Trophoblast cell (in vitro differentiated cells and primary cell): ENCODE results near the gene KATNBL1.

Source experiments
- DNase-seq, 2 donors: peaks; one replicate each; pipeline ENCODE4 v3.0.0-alpha.2; 2016
- H2AFZ ChIP-seq: 2 replicates; pipeline ENCODE4 v1.6.1; 2013; ENCODE audit warnings: low read length, moderate library complexity, mild to moderate bottlenecking; ENCODE audit not compliant: insufficient read depth, poor library complexity
- H2AK5ac ChIP-seq: 2 replicates; pipeline ENCODE4 v1.6.1; 2013; ENCODE audit warnings: mild to moderate bottlenecking, low read length
- H2BK120ac ChIP-seq: 2 replicates; pipeline ENCODE4 v1.6.1; 2013; ENCODE audit warnings: low read length, mild to moderate bottlenecking, moderate library complexity; ENCODE audit not compliant: insufficient read depth, poor library complexity
- H2BK12ac ChIP-seq: 2 replicates; pipeline ENCODE4 v1.6.1; 2013; ENCODE audit warnings: mild to moderate bottlenecking, low read length, moderate library complexity
- H2BK5ac ChIP-seq: 2 replicates; pipeline ENCODE4 v1.6.1; 2013; ENCODE audit warnings: low read length, low read depth, moderate library complexity, mild to moderate bottlenecking; ENCODE audit not compliant: poor library complexity
- H3K14ac ChIP-seq: 2 replicates; pipeline ENCODE4 v1.6.1; 2013; ENCODE audit warnings: mild to moderate bottlenecking, low read length
- H3K18ac ChIP-seq: 2 replicates; pipeline ENCODE4 v1.6.1; 2013; ENCODE audit warnings: mild to moderate bottlenecking, low read length
- H3K23ac ChIP-seq: 2 replicates; pipeline ENCODE4 v1.6.1; 2013; ENCODE audit warnings: low read length
- H3K27ac ChIP-seq: 2 replicates; pipeline ENCODE4 v1.5.1; 2013; ENCODE audit warnings: low read depth, mild to moderate bottlenecking, inconsistent platforms, low read length, moderate library complexity
- H3K27me3 ChIP-seq: 2 replicates; pipeline ENCODE4 v1.6.1; 2013; ENCODE audit warnings: inconsistent platforms, mild to moderate bottlenecking, low read length, moderate library complexity; ENCODE audit not compliant: insufficient read depth
- H3K36me3 ChIP-seq, 2 experiments: 1 replicate in 1 of 2; 2 replicates in 1 of 2; pipeline ENCODE4 v1.6.1; 2013; ENCODE audit warnings: low read length in 2 of 2, mild to moderate bottlenecking in 2 of 2, moderate library complexity in 1 of 2; ENCODE audit not compliant: insufficient read depth in 2 of 2, control insufficient read depth in 1 of 2
- H3K4ac ChIP-seq: 2 replicates; pipeline ENCODE4 v1.6.1; 2013; ENCODE audit warnings: low read depth, mild to moderate bottlenecking, low read length, moderate library complexity
- H3K4me1 ChIP-seq, 2 experiments: 1 replicate in 1 of 2; 2 replicates in 1 of 2; pipeline ENCODE4 v1.6.1; 2013; ENCODE audit warnings: low read length in 2 of 2, mild to moderate bottlenecking in 2 of 2, moderate library complexity in 1 of 2; ENCODE audit not compliant: insufficient read depth in 2 of 2, control insufficient read depth in 1 of 2
- H3K4me2 ChIP-seq: 2 replicates; pipeline ENCODE4 v1.6.1; 2013; ENCODE audit warnings: inconsistent platforms, mild to moderate bottlenecking, low read length, moderate library complexity
- H3K4me3 ChIP-seq: 2 replicates; pipeline ENCODE4 v1.5.1; 2013; ENCODE audit warnings: mild to moderate bottlenecking, low read depth, low read length, inconsistent platforms
- H3K79me1 ChIP-seq: one replicate; pipeline ENCODE4 v1.6.1; 2013; ENCODE audit warnings: low read length
- H3K79me2 ChIP-seq: 2 replicates; pipeline ENCODE4 v1.6.1; 2013; ENCODE audit warnings: low read length, mild to moderate bottlenecking; ENCODE audit not compliant: control insufficient read depth, insufficient read depth, poor library complexity
- H3K9ac ChIP-seq: 2 replicates; pipeline ENCODE4 v1.6.1; 2013; ENCODE audit warnings: mild to moderate bottlenecking, low read length
- H3K9me3 ChIP-seq: 2 replicates; pipeline ENCODE4 v1.6.1; 2013; ENCODE audit warnings: low read depth, mild to moderate bottlenecking, control low read depth, inconsistent platforms, low read length; ENCODE audit not compliant: insufficient read depth
- H4K12ac ChIP-seq: 2 replicates; pipeline ENCODE4 v1.6.1; 2013; ENCODE audit warnings: low read depth, mild to moderate bottlenecking, low read length, moderate library complexity
- H4K8ac ChIP-seq: 2 replicates; pipeline ENCODE4 v1.6.1; 2013; ENCODE audit warnings: low read depth, mild to moderate bottlenecking, low read length, moderate library complexity
- H4K91ac ChIP-seq: one replicate; pipeline ENCODE4 v1.6.1; 2013; ENCODE audit warnings: low read depth, mild to moderate bottlenecking, low read length, moderate library complexity
- WGBS: extraction: QIAGEN DNeasy Blood & Tissue Kit; methylation state at CpG from one replicate; pipeline ENCODE4 v1.1.7; 2013; ENCODE audit warnings: missing lambda C conversion rate; ENCODE audit not compliant: insufficient read length, insufficient coverage; ENCODE audit errors: extremely low coverage; 5-methylcytosine and 5-hydroxymethylcytosine counted together

The KATNBL1 gene

DNA sequence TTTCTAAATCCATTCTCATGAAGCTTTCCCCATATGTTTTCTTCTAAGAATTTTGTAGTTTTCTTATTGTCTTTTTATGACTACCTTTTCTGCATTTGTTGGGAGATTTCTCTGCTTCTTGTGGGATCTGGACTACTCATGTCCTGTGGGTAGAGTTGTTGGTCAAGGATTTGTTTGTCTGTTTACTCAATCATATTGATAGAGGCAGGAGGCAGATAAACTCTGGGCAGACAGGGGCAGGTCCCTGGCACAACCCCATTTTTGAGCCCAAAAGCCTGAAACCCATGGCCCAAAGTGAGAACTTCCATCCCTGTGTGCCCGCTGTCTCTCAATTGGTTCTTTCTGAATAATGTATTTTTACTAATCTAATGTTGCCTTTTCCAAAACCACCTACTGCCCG is 95.7 kb downstream of the KATNBL1 start:
- no peak overlapping the region for H4K91ac ChIP-seq
- no peak overlapping the region for H2BK120ac ChIP-seq
- H3K27ac ChIP-seq, result no peak overlapping the region
- H3K9me3 ChIP-seq, result no peaks in the 10 kb centered on the region
- WGBS, result no CpG with 5 or more reads among the region's 2 CpGs
- no peak for DNase-seq
- H3K79me1 ChIP-seq, result peaks cover 5% of the 10 kb centered on the region
- no peak overlapping the region for H3K4me2 ChIP-seq
- no peak overlapping the region for H3K4ac ChIP-seq
- H3K4me1 ChIP-seq, result peaks cover 0 to 2% of the 10 kb centered on the region in 2 experiments
- no peak overlapping the region for H3K18ac ChIP-seq
- H4K12ac ChIP-seq, result no peak overlapping the region
- no peak overlapping the region for H4K8ac ChIP-seq
- no peak overlapping the region for H3K9ac ChIP-seq
- H3K79me2 ChIP-seq, result no peaks in the 10 kb centered on the region
- H3K36me3 ChIP-seq, result no peaks in the 10 kb centered on the region
- no peaks in the 10 kb centered on the region for H3K27me3 ChIP-seq
- no peak overlapping the region for H3K23ac ChIP-seq
- no peak overlapping the region for H2BK5ac ChIP-seq
- no peak overlapping the region for H2AFZ ChIP-seq
- H3K4me3 ChIP-seq, result no peak overlapping the region
- H3K14ac ChIP-seq, result no peak overlapping the region
- H2BK12ac ChIP-seq, result no peak overlapping the region
- no peak overlapping the region for H2AK5ac ChIP-seq

GRCh38 chr15:34111488-34111887 is 98.4 kb downstream of the KATNBL1 start:
- no peak overlapping the region for H3K18ac ChIP-seq
- no peak overlapping the region for H3K14ac ChIP-seq
- no peaks in the 10 kb centered on the region for H3K79me1 ChIP-seq
- H3K9ac ChIP-seq, result no peak overlapping the region
- H4K91ac ChIP-seq, result no peak overlapping the region
- WGBS, result no CpG with 5 or more reads among the region's 6 CpGs
- H3K27ac ChIP-seq, result no peak overlapping the region
- H3K4me1 ChIP-seq, result peaks cover 0 to 2% of the 10 kb centered on the region in 2 experiments
- H3K79me2 ChIP-seq, result no peaks in the 10 kb centered on the region
- H3K4me3 ChIP-seq, result no peak overlapping the region
- no peak overlapping the region for H2BK120ac ChIP-seq
- no peak overlapping the region for H3K4ac ChIP-seq
- no peaks in the 10 kb centered on the region for H3K36me3 ChIP-seq
- no peak overlapping the region for H2AK5ac ChIP-seq
- H2BK5ac ChIP-seq, result no peak overlapping the region
- no peak for DNase-seq
- no peak overlapping the region for H3K4me2 ChIP-seq
- H4K12ac ChIP-seq, result no peak overlapping the region
- no peak overlapping the region for H4K8ac ChIP-seq
- H2AFZ ChIP-seq, result no peak overlapping the region
- H3K27me3 ChIP-seq, result no peaks in the 10 kb centered on the region
- H2BK12ac ChIP-seq, result no peak overlapping the region
- H3K9me3 ChIP-seq, result no peaks in the 10 kb centered on the region
- H3K23ac ChIP-seq, result no peak overlapping the region

- WGBS, result no CpG with 5 or more reads among the region's 5 CpGs
- Histone ChIP-seq H3K27ac (no peak overlapping the region), H4K91ac (no peak overlapping the region), H4K8ac (no peak overlapping the region), H3K4me1 (peaks cover 0 to 2% of the 10 kb centered on the region in 2 experiments), H3K9me3 (no peaks in the 10 kb centered on the region), H2AFZ (no peak overlapping the region), H3K23ac (no peak overlapping the region), H2BK5ac (no peak overlapping the region), H2AK5ac (no peak overlapping the region), H2BK120ac (no peak overlapping the region), H3K4ac (no peak overlapping the region), H3K4me2 (no peak overlapping the region), H3K79me2 (no peaks in the 10 kb centered on the region), H3K9ac (no peak overlapping the region), H3K4me3 (no peak overlapping the region), H3K36me3 (no peaks in the 10 kb centered on the region), H2BK12ac (no peak overlapping the region), H3K27me3 (no peaks in the 10 kb centered on the region), H4K12ac (no peak overlapping the region), H3K79me1 (no peaks in the 10 kb centered on the region), H3K14ac (no peak overlapping the region), H3K18ac (no peak overlapping the region)
- peak; percentile 9 to 69 for DNase-seq
Observed at GRCh38 chr15:34109797-34110663, 99.9 kb downstream of the KATNBL1 start.

GRCh38 chr15:34107315-34107714 is 102.6 kb downstream of the KATNBL1 start:
- Histone ChIP-seq H3K79me1 (no peaks in the 10 kb centered on the region), H2AK5ac (no peak overlapping the region), H2BK5ac (no peak overlapping the region), H3K27ac (no peak overlapping the region), H3K4me3 (no peak overlapping the region), H3K36me3 (no peaks in the 10 kb centered on the region), H3K4me1 (peaks cover 0 to 3% of the 10 kb centered on the region in 2 experiments), H3K4me2 (no peak overlapping the region), H4K8ac (no peak overlapping the region), H2BK12ac (no peak overlapping the region), H3K27me3 (no peaks in the 10 kb centered on the region), H3K18ac (no peak overlapping the region), H2AFZ (no peak overlapping the region), H3K9ac (no peak overlapping the region), H4K91ac (no peak overlapping the region), H2BK120ac (no peak overlapping the region), H3K9me3 (no peaks in the 10 kb centered on the region), H3K23ac (no peak overlapping the region), H3K79me2 (no peaks in the 10 kb centered on the region), H3K14ac (no peak overlapping the region), H4K12ac (no peak overlapping the region), H3K4ac (no peak overlapping the region)
- no CpG with 5 or more reads among the region's 2 CpGs for WGBS
- DNase-seq, result no peak
